Chondrocyte (in vitro differentiated cells): Measurements from ENCODE around the gene BOD1L1. TPM values are rescaled to one million over a fixed set of nuclear protein-coding genes. Genes with fewer than 3 reads are reported as not detected.

Experiments used
- DNase-seq: peaks from one replicate; pipeline ENCODE4 v3.0.0; 2021; ENCODE audit warnings: mixed read lengths, low spot score
- H3K27ac Mint-ChIP-seq: one replicate; pipeline ENCODE4 v1.8.0; 2021; ENCODE audit warnings: mild to moderate bottlenecking, moderate library complexity, mixed read lengths; ENCODE audit not compliant: unreplicated experiment
- H3K27me3 Mint-ChIP-seq: 2 replicates; pipeline ENCODE4 v1.8.0; 2021; ENCODE audit warnings: low read depth, mixed read lengths
- H3K36me3 Mint-ChIP-seq: 2 replicates; pipeline ENCODE4 v1.8.0; 2021; ENCODE audit warnings: low read depth, mixed read lengths
- H3K4me1 Mint-ChIP-seq: 2 replicates; pipeline ENCODE4 v1.8.0; 2021; ENCODE audit warnings: low read depth, mild to moderate bottlenecking, mixed read lengths
- H3K4me3 Mint-ChIP-seq: one replicate; pipeline ENCODE4 v1.8.0; 2021; ENCODE audit warnings: mild to moderate bottlenecking, moderate library complexity, mixed read lengths; ENCODE audit not compliant: unreplicated experiment
- H3K9me3 Mint-ChIP-seq: 2 replicates; pipeline ENCODE4 v1.8.0; 2021; ENCODE audit warnings: low read depth, mixed read lengths
- CTCF ChIP-seq: fragments of 200-600 bp; sonication (generic); IDR thresholded peaks from 2 replicates; pipeline ENCODE4 v1.5.0; 2021; ENCODE audit warnings: antibody characterized with exemption, mild to moderate bottlenecking, moderate library complexity
- total RNA-seq: library from RNA; stranded (reverse); gene quantifications from 3 replicates; pipeline ENCODE4 v1.2.1, GENCODE V29; 2021

BOD1L1 gene
- total RNA-seq, 1 donor from 2014 or later = 31.7 TPM

- DNase-seq = no peak
- Mint-ChIP-seq H3K4me1 (peaks cover 24% of the 10 kb centered on the region), H3K27ac (no peak overlapping the region), H3K36me3 (peaks cover 1% of the 10 kb centered on the region), H3K4me3 (no peak overlapping the region), H3K27me3 (peaks cover 16% of the 10 kb centered on the region), H3K9me3 (no peaks in the 10 kb centered on the region)
- TF ChIP-seq CTCF = no peak
Measured at GRCh38 chr4:13640149-13640940, 12.8 kb upstream of the BOD1L1 start.

- Mint-ChIP-seq H3K36me3 (no peaks in the 10 kb centered on the region), H3K4me3 (no peak overlapping the region), H3K4me1 (peaks cover 8% of the 10 kb centered on the region), H3K27ac (no peak overlapping the region), H3K27me3 (peaks cover 19% of the 10 kb centered on the region), H3K9me3 (no peaks in the 10 kb centered on the region)
- no peak for DNase-seq
- no peak for TF ChIP-seq CTCF
Measured at GRCh38 chr4:13635286-13635799, 7.8 kb upstream of the BOD1L1 start.

GRCh38 chr4:13633671-13634070 lies 6.1 kb upstream of the BOD1L1 start:
- Mint-ChIP-seq H3K9me3 (no peaks in the 10 kb centered on the region), H3K27ac (no peak overlapping the region), H3K36me3 (no peaks in the 10 kb centered on the region), H3K4me1 (no peaks in the 10 kb centered on the region), H3K4me3 (no peak overlapping the region), H3K27me3 (peaks cover 16% of the 10 kb centered on the region)
- no peak for DNase-seq
- no peak for TF ChIP-seq CTCF

- H3K4me3 Mint-ChIP-seq = peak overlapping the region; percentile 87
Measured at GRCh38 chr4:13627178-13627605, 333 bp downstream of the BOD1L1 start.

More at GRCh38 chr4:13627178-13627605, 333 bp downstream of the BOD1L1 start:
- no peaks in the 10 kb centered on the region for H3K36me3 Mint-ChIP-seq
- no peaks in the 10 kb centered on the region for H3K9me3 Mint-ChIP-seq
- no peak for TF ChIP-seq CTCF
- DNase-seq = no peak
- no peaks in the 10 kb centered on the region for H3K27me3 Mint-ChIP-seq
- peak overlapping the region; percentile 97 for H3K27ac Mint-ChIP-seq
- H3K4me1 Mint-ChIP-seq = peaks cover 30% of the 10 kb centered on the region
